NOMO-1 (cell line): ENCODE results near the gene ADIPOR2.
"Not testable (repeated sequence)": the region's sequence is repeated elsewhere in the genome, so short reads cannot be mapped to it uniquely, and the experiment has no call there.

Experiments
- DNase-seq, 2 experiments: peaks; one replicate each; lab custom pipeline; 2025; ENCODE audit not compliant: unreplicated experiment in 2 of 2; lab: John Stamatoyannopoulos, UW

The ADIPOR2 gene

DNA sequence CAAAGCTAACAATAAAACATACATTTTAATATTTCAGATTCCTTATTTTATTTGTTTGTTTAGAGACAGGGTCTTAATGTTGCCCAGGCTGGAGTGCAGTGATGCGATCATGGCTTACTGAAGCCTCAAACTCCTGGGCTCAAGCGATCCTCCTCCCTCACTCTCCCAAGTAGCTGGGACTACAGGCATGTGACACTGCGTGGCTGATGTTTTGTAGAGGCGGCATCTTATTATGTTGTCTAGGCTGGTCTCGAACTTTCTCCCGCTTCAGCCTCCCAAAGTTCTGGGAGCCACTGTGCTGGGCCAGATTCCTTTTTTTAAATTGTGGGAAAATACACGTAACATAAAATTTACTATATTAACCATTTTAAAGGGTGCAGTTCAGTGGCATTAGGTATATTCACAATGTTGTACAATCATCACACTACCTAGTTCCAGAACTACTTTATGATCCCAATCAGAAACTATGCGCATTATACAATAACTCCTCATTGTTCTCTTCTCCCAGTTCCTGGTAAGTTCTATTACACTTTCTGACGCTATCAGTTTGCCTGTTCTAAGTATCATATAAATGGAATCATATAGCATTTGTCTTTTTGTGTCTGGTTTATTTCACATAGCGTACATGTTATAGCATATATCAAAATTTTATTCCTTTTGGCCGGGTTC lies 40.3 kb downstream of the ADIPOR2 start:
- DNase-seq: no peak

DNA sequence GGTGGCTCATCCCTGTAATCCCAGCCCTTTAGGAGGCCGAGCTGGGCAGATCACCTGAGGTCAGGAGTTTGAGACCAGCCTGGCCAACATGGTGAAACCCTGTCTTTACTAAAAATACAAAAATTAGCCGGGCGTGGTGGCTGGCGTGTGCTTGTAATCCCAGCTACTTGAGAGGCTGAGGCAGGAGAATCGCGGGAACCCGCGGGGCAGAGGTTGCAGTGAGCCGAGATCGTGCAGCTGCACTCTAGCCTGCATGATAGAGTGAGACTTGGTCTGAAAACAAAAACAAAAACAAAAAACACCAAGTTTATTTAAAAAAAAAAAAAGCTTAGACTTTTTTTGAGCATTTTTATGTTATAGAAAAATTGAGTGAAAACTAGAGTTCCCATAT lies 40.8 kb downstream of the ADIPOR2 start:
- not testable (repeated sequence) for DNase-seq

DNA sequence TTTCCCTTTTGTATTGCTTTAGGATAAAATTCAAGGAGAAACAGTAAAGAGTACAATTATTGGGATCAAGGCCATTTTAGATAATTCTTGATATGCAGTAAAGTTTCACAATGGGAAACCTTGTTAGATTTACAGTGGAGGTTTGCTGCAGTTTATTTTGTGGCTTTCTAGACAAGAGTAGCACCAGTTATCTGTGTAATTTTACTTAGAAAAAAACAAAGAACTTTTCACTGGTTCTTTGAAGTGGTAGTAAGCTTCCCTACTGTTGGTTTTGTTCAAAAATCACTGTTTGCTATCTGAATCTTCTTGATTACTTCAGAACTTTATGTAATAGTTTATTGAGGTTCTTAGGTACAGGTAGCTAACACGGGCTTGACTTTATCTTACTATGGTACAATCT lies 42.0 kb downstream of the ADIPOR2 start:
- no peak for DNase-seq

DNA sequence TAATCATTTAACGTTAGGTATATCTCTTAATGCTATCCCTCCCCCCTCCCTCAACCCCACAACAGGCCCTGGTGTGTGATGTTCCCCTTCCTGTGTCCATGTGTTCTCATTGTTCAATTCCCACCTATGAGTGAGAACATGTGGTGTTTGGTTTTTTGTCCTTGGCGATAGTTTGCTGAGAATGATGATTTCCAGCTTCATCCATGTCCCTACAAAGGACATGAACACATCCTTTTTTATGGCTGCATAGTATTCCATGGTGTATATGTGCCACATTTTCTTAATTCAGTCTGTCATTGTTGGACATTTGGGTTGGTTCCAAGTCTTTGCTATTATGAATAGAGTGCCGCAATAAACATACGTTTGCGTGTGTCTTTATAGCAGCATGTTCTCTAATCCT lies 42.8 kb downstream of the ADIPOR2 start:
- not testable (repeated sequence) for DNase-seq

DNA sequence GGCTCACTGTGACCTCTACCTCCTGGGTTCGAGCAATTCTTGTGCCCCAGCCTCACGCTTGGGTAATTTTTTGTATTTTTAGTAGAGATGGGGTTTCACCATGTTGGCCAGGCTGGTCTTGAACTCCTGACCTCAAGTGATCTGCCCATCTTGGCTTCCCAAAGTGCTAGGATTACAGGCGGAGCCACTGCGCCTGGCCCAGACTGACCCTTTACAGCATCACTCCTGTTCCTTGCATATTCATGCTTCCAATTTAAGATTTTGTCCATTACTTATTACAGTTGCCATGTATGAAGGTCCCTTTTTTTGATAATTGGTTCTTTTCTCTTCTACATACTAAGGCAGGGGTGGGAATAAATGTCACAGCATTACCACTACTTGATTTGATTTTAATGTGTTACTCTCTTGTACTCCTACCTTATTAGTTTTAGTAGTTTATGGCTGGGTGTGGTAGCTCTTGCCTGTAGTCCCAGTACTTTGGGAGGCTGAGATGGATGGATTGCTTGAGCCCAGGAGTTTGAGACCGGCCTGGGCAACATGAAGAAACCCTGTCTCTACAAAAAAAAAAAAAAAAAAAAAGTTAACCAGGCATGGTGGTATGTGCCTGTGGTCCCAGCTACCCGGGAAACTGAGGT lies 46.9 kb downstream of the ADIPOR2 start:
- DNase-seq: no peak

DNA sequence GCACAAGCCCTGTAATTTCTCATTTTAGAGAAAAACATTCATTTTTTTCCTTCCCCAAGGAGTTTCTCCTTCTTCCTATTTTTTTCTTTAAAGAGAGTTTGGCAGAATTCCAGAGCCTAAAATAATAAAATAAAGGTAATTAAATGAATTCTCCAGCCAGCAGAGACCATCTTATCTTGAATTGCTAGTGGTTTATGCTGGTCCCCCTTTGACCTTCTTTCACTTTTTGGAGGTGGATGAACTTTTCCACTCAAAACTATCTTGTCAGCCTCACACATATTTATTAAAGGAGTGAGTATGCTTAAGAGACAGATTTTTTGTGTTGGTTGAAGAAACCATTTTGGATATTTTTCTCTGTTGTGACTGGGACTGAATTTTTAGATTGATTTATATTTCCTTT lies 47.6 kb downstream of the ADIPOR2 start:
- no peak for DNase-seq

DNA sequence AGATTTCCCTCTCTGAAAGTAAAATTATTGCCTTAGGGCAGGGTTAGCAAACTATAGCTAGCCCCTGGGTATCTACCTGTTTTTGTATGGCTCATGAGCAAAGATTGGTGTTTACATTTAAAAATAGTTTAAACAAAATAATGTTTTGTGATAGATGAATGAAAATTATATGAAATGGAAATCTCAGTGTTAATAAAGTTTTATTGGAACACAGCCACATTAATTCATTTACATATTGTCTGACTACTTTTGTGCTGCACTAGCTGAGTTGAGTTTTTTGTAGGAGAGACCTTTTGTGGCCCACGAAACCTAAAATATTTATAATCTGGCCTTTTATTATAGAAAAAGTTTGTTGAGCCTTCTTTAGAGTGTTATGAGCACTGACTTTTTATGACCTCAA lies 48.5 kb downstream of the ADIPOR2 start:
- DNase-seq: no peak

DNA sequence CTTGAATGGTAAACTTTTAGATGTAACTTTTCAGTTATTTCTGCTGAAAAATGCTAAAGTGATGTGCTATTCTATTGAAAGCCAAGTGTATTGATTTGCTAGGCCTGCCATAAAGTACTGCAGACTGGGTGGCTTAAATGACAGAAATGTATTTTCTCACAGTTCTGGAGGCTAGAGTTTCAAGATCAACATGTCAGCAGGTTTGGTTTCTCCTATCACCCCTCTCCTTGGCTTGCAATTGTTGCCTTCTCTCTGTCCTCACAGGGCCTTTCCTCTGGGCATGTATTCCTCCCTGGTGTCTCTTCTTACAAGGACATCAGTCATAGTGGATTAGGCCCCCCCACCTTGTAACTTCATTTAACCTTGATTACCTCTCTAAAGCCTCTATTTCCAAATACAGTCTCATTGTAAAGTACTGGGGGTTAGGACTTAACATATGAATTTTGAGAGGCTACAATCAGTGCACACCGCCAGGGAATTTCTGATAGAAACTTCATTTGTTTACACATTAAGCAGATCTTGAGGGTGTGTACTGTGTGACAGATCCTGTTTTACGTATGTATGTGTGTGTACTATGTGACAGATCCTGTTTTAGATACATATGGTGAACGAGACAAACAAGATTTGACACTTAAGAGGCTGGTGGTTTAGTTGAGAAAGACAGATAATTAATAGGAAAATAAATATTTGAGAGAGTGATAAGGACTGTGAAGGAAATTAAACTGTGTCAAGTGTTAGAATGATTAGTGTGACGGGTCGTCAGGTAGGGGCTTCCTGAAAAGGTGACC lies 49.5 kb downstream of the ADIPOR2 start:
- DNase-seq: no peak

DNA sequence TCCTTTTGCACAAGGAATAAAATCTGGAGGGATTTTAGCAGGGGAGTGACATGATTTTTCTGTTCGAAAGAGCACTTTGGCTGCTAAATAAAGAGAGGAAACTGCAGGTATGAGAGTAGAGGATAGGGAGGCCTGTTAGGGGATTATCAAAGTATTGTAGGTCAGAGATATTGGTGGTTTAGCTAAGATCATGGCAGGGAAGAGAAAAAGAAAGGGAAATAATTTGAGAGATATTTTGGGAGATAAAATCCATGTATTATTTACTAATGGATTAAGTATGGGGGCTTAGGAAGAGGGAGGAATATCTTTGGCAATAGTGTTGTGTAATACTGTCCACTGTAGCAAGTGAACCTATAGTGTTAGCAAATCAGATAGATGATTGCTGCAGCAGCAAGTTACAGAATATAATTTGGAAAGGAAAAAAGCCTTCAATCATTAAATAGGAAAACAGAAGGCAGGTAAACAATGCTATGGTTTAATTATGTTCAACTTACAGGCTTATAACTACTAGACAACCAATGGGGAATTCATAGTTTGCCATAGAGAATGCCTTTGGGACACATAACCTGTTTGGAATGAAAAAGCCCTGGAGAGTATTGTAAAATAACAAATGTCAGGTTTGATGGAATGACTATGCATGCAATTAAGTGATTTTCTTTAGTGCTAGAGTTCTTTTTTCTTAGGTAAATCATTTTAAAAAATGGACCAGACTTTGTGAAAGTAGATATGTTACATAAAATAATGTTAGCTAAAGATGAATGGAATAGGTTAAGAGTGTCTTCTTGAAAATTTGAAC lies 50.5 kb downstream of the ADIPOR2 start:
- no peak for DNase-seq

DNA sequence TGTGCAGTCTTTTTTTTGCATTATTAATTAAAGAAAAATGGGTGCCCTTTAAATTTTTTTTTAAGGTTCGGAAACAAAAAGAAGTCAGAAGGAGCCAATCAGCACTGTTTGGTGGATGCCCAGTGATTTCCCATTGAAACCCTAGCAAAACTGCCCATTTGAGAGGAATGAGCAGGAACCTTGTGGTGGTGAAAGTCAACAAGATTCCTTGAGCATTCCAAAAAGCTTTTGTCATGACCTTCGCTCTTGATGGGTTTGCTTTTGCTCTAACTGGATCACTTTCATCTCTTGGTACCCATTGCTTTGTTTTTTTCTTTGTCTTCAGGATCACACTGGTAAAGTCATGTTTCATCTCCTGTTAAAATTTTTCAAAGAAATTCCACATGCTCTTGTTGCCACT lies 54.1 kb downstream of the ADIPOR2 start:
- no peak for DNase-seq

DNA sequence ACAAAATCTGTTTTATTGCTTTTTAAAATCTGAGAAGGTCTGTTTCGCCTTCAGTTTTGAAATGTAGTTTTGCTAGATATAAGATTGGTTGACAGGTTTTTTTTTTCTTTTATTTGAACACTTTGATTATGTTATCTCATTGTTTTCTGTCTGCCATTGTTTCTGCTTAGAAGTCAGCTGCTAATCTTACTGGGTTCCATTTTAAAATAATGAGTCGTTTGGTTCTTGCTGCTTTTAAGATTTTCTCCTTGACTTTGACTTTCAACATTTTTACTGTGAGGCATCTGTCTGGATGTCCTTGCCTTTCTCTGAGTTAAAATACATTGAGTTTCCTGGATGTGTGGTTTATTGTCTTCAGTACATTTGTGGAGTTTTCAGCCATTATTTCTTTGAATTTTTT lies 56.7 kb downstream of the ADIPOR2 start:
- DNase-seq: no peak

DNA sequence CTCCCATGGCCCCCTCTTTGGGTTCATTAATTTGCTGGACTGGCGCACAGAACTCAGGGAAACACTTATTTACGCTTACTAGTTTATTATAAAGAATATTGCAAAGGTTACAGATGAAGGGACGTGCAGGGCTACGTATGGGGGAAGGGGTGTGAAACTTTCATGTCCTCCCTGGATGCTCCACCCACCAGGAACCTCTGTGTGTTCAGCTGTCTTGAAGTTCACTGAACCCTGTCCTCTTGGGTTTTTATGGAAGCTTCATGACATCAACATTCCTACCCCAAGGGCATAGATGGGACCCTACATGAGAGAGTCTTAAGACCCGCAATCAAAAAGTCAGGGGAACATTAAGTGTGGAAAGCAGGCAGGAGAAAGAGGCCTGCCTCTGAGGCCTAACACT lies 58.1 kb downstream of the ADIPOR2 start:
- DNase-seq: no peak

DNA sequence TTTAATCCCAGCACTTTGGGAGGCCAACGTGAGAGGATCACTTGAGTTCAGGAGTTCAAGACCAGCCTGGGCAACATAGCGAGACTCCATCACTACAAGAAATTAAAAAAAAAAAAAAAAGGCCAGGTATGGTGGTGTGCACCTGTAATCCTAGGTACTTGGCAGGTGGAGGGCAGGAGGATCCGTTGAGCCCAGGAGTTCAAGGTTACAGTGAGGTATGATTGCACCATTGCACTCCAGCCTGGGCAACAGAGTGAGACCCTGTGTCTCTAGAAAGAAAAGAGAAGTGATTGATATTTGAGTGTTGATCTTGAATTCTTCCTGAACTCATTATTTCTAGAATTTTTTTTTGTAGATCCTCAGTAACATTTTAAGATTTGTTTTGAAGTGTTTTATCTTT lies 59.4 kb downstream of the ADIPOR2 start:
- DNase-seq: no peak

DNA sequence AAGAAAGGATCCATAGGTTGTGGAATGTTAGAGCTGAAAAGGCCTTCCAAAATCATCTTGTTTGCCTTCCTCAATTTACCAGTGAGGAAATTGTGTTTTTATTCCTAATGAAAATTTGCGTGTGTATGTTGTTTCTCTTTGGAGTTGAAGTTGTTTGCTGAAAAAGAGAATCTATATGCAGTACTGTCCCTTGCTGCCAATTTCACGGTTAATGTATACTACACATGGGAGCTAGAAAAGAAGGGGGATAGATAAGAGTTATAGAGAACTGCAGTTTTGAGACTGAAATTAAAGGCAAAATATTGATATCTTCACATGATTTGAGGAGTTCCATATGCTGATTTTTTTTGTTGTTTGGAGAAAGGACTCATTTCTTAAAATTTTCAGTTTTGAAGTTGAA lies 67.5 kb downstream of the ADIPOR2 start:
- no peak for DNase-seq

DNA sequence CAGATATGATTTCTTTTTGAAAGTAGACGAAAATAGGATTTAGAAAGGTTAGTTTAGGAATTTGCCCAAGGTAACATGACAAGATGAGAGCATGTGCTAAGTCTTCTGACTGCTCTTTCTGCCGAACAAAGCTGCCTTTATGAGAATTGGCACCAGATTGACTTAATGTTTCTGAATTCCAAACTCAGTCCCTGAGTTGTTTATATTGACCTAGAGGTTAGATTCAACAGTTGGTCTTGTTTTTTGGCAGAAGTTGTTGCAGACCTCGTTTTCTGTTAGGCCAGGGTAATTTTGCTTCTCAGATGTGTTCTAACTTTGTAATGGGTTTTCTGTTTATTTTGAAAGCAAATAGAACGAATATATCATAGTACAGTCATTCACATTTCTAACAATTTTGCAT lies 68.0 kb downstream of the ADIPOR2 start:
- no peak for DNase-seq

DNA sequence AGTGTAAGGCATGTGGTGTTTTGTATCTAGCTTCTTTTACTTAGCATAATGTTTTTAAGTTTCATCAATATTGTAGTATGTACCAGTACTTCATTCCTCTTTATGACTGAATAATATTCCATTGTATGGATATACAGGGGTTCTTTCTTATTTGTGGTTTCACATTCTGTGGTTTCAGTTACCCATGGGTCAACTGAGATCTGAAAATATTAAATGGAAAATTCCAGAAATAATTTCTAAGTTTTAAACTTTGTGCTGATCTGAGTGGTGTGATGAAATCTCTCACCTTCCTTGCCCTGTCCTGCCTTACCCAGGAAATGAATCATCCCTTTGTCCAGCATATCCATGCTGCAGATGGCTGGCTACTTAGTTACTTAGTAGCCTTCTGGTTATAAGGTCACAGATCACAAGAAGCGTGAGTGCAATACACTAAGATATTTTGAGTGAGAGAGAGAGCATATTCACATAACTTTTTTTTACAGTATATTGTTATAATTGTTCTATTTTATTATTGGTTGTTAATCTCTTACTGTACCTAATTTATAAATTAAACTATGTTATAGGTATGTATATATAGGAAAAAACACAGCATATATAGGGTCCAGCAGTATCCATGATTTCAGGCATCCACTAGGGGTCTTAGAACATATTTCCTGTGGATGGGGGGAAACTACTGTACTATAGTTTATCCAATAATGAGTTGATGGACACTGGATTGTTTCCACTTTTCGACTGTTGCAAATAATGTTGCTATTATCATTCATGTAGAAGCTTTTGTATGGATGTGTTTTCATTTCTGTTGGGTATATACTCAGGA lies 69.9 kb downstream of the ADIPOR2 start:
- no peak for DNase-seq

DNA sequence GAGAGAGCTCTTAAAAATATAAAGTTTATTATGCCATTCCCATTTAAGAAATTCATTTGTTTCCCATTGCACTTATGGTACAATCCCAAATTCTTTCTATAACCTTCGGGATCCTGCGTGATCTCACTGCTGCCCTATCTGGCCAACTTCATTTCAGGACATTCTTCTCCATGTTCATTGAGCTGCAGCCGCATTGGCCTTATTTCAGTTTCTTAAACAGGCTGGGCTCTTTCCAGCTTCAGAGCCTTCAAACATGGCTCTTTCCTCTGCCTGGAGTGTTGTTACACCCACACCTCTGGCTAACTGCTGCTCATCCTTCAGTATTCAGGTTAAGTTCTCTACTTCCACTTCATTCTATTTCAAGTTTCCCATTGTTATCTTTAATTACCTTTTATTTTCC lies 71.0 kb downstream of the ADIPOR2 start:
- DNase-seq: no peak

DNA sequence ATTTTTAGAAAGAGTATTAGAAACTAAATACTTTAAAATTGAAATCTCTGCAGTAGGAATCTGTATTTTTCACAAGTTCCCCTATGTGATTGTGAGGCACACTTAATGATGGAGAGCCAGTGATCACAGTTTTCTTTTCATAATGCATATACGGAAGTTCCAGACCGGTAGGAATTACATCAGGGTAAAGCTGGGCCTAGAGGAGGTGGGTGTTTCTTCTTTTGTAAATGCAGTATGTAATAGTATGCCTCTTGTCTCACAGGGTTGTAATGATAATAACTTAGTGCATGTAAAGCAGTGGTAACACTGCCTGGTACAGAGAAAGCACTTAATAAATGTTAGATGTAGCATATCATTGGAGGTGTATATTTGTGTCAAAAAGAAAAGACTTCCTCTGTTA lies 72.3 kb downstream of the ADIPOR2 start:
- DNase-seq: no peak

DNA sequence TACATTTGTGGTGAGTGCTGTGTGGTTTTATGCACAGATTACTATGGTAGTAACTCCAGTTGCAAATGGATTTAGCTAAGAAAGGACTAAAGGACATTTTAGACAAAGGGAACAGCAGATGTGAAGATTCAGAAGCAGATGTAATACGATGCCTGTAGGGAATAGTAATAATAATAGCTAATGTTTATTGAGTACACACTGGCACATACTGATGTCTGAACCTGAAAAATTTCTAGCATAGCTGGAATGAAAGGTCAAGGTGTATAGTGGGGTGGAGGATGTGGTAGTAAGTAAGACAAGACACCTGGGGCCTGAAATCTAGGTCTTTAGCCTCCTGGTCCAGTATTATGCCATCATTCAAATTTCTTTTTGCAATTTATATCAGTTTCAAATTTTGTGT lies 75.2 kb downstream of the ADIPOR2 start:
- DNase-seq: no peak

DNA sequence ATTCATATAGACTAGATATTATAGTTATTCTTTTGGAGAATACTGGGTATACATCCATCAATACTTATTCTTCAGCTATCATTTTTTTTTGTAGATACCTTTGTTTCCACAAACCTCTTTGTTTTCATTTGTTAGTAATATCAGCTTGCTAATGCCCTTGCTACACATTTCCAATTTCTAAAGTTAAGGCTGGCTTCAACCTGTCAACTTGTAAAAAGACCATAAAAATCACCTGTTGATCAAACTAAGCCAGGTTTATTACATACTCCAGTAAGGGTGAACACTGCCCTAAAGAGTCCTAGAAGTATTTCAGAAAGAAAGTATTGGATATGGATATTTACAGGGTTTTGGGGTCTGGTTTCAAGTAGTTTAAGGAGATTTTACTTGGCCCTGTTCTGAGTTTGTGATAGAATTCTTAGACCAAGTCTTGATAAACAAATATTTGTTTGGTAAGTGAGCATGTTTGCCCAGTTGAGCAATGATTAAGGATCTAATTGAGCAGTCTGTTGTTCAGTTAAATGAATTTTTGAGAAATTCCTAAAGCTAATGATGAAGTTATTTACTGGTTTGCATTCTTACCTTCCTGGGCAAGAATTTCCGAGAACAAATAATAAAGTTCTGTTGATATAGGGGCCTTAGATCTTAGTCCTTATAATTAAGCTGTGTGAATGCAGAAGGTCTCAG lies 76.7 kb downstream of the ADIPOR2 start:
- DNase-seq: no peak
